ENCODE measurements around the gene TSSC4.

GRCh38 chr11:2360081-2360642, 40.4 kb upstream of the TSSC4 start:
- TF ChIP-seq POLR2A (IDR thresholded peaks at IDR 0.05): no peak
- TF ChIP-seq CTCF (IDR thresholded peaks at IDR 0.05): no peak
- TF ChIP-seq EP300 (IDR thresholded peaks at IDR 0.05): no peak
- TF ChIP-seq POLR2AphosphoS5 (IDR thresholded peaks at IDR 0.05): no peak
